ENCODE data around the gene ARPC1B.
"Not testable (repeated sequence)": the region's sequence is repeated elsewhere in the genome, so short reads cannot be mapped to it uniquely, and the experiment has no call there.

Gene ARPC1B

GRCh38 chr7:99371376-99371920 lies 3.1 kb upstream of the ARPC1B start:
- no peak overlapping the region for H3K4me3 ChIP-seq (ENCODE audit: low read length)
- no peak for DNase-seq (ENCODE audit: low read depth)
- TF ChIP-seq, protein P1, sequence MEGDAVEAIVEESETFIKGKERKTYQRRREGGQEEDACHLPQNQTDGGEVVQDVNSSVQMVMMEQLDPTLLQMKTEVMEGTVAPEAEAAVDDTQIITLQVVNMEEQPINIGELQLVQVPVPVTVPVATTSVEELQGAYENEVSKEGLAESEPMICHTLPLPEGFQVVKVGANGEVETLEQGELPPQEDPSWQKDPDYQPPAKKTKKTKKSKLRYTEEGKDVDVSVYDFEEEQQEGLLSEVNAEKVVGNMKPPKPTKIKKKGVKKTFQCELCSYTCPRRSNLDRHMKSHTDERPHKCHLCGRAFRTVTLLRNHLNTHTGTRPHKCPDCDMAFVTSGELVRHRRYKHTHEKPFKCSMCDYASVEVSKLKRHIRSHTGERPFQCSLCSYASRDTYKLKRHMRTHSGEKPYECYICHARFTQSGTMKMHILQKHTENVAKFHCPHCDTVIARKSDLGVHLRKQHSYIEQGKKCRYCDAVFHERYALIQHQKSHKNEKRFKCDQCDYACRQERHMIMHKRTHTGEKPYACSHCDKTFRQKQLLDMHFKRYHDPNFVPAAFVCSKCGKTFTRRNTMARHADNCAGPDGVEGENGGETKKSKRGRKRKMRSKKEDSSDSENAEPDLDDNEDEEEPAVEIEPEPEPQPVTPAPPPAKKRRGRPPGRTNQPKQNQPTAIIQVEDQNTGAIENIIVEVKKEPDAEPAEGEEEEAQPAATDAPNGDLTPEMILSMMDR (conservative IDR thresholded peaks at IDR 0.05; ENCODE audit: low read depth, low read length): no peak

- DNase-seq (ENCODE audit: low read depth): peak; percentile 76
- TF ChIP-seq, protein P1 (conservative IDR thresholded peaks at IDR 0.05; ENCODE audit: low read depth, low read length): no peak
- H3K4me3 ChIP-seq (ENCODE audit: low read length): peak overlapping the region; percentile 32
Observed at GRCh38 chr7:99372275-99373090, 2.0 kb upstream of the ARPC1B start.

GRCh38 chr7:99373091-99374066 lies 1.2 kb upstream of the ARPC1B start:
- DNase-seq (ENCODE audit: low read depth): no peak
- H3K4me3 ChIP-seq (ENCODE audit: low read length): peak overlapping the region; percentile 62
- TF ChIP-seq, protein P1 (conservative IDR thresholded peaks at IDR 0.05; ENCODE audit: low read depth, low read length): no peak

DNA sequence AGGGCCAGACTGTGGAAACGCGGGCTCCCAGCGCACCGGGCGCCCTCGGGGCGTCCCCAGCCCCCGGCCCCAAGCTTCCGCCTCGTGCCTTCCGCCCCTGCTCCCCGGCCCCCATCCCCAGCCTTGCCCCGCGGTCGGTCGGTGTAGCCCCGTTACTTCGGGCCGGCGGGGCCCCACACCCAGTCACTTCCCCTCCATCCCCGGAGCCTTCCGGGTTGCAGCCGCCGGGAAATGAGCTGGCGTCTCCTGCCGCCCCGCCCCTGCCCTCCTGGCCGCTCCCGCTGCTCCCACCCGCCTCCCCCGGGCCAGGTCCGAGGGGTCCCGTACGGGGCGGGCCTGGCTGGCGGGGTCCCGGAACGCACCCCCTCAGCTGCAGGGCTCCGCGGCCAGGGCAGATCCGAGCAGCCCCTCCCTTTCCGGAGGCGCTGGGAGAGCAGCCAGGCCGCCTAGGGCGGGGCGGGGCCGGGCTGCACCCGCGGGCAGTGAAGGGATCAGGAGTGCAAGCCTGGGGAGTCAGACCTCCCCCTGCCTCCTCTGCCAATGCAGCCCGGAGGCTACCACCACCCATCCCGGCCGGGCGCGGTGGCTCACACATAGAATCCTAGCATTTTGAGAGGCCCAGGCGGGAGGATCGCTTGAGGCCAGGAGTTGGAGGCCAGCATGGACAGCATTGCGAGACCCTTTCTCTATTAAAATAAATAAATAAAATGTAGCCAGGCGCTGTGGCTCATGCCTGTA lies 709 bp downstream of the ARPC1B start:
- TF ChIP-seq, protein P1 (conservative IDR thresholded peaks at IDR 0.05; ENCODE audit: low read depth, low read length): no peak
- H3K4me3 ChIP-seq (ENCODE audit: low read length): peak overlapping the region; percentile 62
- peak; percentile 39 for DNase-seq (ENCODE audit: low read depth)

DNA sequence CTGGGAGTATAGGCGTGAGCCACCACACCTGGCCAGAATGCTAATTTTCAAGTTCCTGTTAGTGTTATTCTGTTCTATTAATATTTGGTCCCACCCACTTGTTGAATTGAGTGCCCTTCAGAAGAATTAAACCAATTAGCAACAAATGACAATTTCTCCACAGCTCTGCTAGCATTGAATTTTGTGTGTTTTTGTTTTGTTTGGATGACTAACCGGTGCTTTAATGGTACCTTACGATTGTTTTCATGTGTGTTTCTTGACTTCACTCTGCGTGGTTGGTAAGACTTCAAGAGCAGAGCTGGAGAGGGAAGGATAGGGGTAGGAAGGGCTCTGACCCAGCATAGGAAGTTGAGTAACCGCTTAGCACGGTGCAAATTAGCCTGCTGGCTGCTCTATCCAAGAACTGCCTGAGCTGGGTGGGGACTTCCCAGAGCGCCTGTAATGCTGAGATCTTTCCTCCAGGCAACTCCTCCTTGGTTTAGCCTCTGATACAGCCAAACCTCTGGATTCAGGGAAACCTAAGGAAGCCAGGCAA lies 4.6 kb downstream of the ARPC1B start:
- TF ChIP-seq, protein P1 (conservative IDR thresholded peaks at IDR 0.05; ENCODE audit: low read depth, low read length): no peak
- DNase-seq (ENCODE audit: low read depth): peak; percentile 49
- no peak overlapping the region for H3K4me3 ChIP-seq (ENCODE audit: low read length)

- not testable (repeated sequence) for DNase-seq (ENCODE audit: low read depth); H3K4me3 ChIP-seq (ENCODE audit: low read length)
Observed at GRCh38 chr7:99379693-99380031, 5.1 kb downstream of the ARPC1B start.

All from retinal pigment epithelial cell (primary cell).